NCI-H1092 (cell line): ENCODE data around the gene ADGRF3.
"Not testable (repeated sequence)": the region's sequence is repeated elsewhere in the genome, so short reads cannot be mapped to it uniquely, and the experiment has no call there.

Experiments
- DNase-seq: peaks from one replicate; lab custom pipeline; 2025; lab: John Stamatoyannopoulos, UW

The ADGRF3 gene

GRCh38 chr2:26351375-26352090, 4.9 kb upstream of the ADGRF3 start:
- DNase-seq = no peak

DNA sequence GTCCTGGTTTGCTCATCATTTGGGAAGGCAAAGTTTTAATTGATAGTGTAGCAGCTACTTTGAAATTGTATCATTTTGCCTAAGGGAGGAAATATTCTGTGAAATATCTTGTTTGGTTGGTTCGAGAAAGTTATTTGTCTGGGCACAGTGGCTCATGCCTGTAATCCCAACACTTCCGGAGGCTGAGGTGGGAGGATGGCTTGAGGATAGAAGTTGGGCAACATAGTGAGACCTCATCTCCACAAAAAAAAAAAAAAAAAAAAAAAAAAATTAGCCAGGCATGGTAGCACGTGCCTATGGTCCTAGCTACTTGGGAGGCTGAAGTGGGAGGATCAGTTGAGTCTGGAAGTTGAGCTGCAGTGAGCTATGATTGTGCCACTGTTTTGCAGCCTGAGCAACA, 3.1 kb upstream of the ADGRF3 start:
- no peak for DNase-seq

DNA sequence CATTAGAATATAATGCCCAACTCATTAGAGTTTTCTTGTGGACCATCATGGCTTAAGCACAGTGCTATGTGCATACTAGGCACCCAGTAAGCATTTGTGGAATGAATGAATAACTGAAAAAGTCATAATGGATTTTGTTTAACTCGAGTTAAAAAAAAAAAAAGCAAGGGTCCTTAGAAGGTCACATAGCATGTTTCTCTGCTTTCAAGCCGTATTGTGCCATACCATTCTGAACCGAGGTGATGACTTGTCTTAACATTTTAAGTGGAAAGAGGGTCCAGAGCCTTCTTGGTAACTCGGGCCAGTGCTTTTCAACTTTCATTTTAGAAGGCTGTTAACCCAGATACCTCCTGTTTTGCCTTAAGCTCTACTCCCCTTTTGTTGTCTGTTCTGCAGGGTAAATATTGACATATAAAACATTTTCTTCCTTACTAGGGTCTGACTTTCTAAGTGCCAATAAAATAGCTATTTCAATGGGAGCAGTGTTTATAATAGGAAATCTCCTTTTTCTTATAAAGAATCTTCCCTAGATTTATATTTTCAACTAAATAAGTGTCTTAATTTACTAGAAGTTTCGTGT, 787 bp upstream of the ADGRF3 start:
- no peak for DNase-seq

DNA sequence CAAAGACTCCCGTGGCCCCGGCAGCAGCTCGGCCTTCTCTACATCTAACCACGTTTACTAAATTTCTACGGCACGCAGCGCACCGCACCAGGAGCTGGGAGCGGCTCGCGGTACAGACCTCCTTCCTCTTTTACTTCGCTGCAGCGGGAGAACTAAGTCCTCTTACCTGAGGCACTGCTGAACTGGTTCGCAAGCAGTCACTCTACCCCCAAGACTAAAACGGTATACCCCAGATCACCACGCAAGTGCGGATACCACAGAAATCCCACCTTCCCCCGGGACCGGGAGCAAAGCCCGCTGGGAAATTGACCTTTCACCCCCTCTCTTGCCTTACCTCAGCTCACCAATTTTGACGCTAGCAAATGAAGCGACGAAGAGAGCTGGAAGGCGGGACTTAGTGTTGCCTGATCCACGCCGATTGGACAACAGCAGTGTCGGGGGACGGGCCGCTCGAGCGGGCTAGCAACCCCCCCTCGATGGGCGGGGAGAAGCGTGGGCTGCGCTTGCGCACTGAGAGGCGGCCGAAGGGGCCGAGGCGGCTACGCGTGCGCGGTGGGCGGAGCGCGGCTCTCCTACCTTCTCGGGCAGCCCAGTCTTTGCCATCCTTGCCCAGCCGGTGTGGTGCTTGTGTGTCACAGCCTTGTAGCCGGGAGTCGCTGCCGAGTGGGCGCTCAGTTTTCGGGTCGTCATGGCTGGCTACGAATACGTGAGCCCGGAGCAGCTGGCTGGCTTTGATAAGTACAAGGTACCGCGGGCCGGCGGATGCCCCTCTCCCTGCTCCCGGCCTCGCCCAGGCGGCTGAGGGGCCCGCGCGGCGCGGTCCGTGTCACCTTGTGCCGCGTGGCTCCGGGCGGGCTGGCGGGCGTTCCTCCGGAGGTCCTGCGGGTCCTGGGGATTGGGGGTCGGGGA, 790 bp downstream of the ADGRF3 start, which contains the start of gene SELENOI:
Gene SELENOI (plus strand): TSS at position 599 of the 909 bp plus-strand sequence. CDS start 90 bp downstream, at position 689.
- DNase-seq = peak; percentile 97

GRCh38 chr2:26345283-26345544, 1.4 kb downstream of the ADGRF3 start:
- DNase-seq = no peak

DNA sequence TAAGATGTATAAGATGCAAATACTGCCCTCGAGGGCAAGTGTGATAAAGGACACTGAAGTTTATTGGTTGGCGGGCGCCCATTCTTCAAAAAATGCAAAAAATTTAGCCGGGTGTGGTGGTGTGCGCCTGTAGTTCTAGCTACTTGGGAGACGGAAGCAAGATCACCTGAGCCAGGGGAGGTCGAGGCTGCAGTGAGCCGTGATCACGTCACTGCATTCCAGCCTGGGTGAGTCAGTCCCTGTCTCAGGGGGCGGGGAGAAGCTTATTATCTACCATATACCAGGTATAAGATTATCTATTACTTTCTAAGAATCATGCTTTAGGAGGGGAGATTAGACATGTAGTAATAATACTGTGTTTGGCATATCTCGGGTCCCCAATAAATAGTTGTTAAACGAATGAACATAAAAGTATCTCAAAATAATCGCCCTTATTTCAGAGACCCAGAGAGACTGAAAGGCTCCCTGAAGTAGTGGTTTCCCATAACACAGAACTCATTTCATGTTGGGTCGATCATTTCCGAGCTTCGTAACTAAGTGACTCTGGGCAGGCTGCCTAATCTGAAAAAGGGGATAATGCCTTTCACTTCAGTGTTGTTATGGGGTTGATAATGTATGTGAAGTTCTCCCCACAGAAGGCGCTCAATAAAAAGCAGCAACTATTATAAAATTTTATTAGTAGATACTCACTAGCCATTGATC, 1.9 kb downstream of the ADGRF3 start:
- peak; percentile 3 for DNase-seq

DNA sequence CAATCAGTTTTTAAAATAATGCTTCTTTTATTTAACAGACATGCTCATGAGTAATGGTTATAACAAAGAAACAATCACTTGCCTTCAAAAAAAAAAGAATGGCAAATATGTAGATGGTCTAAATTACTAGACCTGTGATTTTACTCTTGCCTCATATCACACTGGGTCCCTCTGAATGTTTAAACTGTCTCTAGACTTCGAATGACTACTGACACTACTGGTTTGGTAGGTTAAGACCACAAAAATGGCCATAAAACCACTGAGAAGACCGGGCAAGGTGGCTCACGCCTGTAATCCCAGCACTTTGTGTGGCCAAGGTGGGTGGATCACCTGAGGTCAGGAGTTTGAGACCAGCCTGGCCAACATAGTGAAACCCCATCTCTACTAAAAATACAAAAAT, 5.8 kb downstream of the ADGRF3 start:
- no peak for DNase-seq

DNA sequence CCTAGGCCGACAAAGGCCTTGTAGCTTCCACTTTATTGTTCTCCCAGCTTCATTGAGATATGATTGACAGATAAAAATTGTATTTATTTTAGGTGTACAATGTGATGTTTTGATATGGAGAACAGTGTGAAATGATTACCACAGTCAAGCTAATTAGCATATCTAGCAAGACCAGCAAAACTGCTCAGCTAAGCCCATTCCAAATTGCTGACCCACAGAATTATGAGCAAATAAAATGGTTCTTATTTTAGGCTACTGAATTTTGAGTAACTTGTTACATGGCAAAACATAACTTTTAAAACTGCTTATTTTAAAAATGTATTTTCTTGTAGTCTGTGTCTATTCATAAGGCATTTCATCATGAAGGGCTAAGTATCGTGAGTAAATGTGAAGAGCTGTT, 9.3 kb downstream of the ADGRF3 start:
- DNase-seq = no peak

- DNase-seq = no peak
Measured at GRCh38 chr2:26336719-26337118, 9.9 kb downstream of the ADGRF3 start.

DNA sequence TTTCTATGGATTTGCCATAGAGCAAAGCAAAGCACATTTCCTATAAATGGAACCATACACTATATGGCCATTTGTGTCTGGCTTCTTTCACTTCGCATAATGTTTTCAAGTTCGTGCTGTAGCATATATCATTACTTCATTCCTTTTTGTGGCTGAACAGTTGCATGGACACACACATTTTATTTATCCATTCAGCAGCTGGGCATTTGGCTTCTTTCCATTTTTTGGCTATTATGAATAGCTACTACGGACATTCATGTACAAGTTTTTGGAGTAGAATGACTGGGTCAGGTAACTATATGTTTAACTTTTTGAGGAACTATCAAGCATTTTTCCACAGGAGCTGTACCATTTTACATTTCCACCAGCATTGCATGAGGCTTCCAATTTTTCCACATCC, 11.4 kb downstream of the ADGRF3 start:
- no peak for DNase-seq

DNA sequence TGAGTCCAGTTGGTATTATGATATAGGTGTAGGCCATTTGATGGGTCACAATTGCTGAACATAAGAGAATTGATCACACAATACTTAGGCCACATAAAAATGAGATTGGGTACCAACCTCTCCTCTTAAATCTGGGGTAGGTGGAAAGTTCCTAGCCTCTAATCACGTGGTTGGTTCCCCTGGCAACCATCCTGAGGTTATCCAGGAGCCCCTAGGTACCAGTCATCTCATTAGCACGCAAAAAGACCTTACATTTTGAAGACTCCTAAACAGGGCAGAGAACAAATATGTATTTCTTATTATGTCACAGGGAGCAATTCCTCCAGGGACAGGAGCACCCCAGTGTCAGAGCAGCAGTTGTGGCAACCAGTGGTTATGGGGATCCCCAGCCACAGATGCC, 13.3 kb downstream of the ADGRF3 start:
- no peak for DNase-seq

GRCh38 chr2:26331321-26331720, 15.3 kb downstream of the ADGRF3 start:
- DNase-seq = not testable (repeated sequence)

- DNase-seq = no peak
Measured at GRCh38 chr2:26330604-26331003, 16.0 kb downstream of the ADGRF3 start.

DNA sequence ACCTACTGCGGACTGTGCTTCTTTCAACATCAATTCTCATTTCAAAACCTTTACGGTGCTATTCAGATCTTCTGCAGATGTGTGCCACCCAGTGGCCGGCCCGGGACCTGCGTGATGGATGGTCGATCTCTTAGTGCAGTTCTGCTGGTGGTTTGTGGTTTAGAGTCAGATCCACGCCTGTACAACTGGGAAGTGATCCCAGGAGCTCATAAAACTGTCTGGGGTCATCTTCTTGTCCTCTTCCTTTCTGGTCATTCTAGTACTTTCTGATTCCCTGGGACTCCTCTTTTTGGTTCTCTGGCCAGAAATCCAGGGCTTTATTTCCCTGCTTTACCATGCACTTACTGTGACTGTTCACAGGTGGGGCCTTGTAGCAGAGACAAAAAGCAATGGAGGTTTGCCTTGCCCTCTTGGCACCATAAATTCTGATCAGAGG, 16.5 kb downstream of the ADGRF3 start:
- DNase-seq = peak; percentile 46

DNA sequence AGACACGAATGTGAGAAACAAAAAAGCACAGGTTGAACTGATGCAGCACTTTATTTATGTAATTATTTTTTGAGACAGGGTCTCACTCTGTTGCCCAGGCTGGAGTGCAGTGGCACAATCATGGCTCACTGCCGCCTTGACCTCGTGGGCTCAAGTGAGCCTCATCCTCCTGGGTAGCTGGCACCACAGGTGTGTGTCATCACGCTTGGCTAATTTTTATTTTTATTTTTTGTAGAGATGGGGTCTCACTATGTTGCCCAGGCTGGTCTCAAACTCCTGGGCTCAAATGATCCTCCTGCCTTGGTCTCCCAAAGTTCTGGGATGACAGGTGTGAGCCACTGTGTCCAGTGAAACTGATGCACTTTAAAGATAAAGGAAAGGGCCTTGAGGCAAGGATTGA, 17.5 kb downstream of the ADGRF3 start:
- DNase-seq = not testable (repeated sequence)

DNA sequence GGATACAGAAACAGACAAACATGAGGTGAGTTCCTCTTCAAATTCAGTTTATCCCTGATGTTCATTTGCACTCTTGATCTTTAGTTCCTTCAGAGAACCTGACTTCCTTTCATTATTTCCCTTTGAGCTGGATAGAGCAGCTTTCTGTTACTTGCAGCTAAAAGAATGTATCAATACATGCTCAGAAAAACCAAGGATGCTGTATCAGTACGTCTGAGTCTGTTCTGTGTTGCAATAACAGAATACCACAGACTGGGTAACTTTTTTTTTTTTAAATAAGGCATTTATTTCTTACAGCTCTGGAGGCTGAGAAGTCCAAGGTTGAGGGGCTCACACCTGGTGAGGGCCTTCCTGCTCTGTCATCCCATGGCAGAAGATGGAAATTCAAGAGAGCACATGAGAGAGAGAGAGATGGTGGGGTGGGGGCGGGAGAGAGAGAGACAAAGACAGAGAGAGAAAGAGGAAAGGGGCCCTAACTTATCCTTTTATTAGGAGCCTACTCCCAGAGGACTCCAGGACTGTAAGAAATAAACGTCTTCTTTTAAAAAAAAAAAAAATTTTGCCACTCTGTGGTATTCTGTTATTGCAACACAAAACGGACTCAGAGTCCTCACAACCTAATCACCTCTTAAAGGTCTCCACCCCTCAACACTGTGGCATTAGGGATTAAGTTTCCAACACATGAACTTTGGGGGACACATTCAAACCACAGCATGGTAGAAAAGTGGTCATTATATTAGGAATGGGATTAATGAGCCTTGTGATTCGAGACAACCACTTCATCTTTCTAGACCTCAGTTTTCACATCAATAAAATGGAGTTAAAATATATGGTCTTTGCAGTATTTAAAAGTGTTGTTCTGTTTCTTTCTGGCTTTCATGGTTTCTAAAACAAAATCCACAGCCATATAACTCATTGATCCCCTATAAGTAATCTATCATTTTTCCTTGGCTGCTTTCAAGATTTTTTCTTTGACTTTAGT, 19.0 kb downstream of the ADGRF3 start:
- DNase-seq = no peak

DNA sequence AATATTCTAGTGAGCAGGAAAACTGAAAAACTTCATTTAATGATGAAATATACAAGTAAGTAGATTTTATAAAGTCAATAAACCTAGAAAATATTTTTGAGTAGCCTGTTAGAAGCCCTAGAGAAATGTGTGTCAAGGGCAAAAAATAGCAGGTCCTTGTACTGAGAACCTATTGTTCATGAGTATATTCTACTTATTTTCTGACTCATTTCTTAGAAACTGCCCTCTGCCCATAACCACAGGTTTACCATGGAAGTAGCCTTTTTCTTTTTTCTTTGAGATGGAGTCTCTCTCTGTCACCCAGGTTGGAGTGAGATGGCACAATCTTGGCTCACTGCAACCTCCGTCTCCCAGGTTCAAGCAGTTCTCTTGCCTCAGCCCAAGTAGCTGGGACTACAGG, 20.1 kb downstream of the ADGRF3 start:
- no peak for DNase-seq

DNA sequence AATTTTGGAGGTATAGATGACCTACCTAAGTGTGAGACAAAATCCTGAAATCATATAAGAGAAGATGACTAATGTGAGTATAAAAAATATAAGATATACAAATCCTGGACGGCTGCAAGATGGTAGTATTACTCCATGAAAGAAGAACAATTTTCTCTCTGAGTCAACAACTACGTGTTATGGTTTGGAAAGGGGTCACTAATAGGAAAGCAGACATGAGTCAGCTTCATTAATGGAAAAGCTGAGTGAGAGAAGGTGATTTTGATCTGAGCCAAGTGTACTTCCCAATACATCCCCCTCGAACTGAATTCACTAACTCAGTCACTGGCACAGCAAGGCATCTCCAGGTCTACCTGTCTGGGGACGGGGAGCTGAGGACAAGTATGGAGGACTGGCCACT, 20.7 kb downstream of the ADGRF3 start:
- no peak for DNase-seq

DNA sequence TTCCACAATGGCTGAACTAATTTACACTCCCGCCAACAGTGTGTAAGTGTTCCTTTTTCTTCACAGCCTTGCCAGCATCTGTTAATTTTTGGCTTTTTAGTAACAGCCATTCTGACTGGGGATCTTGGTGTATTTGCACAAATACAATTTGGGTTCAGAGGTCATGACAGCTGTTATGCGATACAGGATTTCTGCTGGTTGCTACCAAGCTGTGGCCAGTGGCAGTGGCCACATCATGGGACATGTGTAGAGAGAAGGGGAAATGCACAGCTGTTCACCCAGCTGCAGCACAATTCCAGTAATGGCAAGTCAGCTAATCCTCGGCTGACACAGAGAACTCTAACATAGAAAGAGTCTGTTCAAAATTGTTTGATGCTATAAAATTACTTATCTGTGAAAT, 21.7 kb downstream of the ADGRF3 start:
- DNase-seq = no peak

GRCh38 chr2:26324479-26324878, 22.1 kb downstream of the ADGRF3 start:
- DNase-seq = not testable (repeated sequence)

DNA sequence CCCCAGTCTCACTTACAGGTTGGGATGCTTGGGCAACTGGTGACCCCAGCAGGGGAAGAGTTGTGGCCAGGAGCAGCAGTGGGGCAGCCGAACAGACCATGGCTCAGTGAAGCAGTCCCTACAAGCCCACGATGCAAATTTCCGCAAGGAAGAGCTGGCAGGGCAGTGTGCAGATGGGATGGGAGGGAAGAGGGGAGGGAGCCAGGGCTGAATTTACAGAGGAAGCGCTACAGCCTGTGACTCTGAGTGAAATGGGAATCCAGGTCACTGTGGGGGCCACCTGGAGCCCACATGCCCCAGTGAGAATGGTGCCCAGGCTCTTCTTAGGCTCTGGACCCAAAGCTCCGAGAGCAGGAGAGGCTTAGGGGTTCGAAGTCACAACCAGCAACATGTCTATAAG, 27.6 kb downstream of the ADGRF3 start:
- DNase-seq = no peak
